GM23338 (cell line): ENCODE measurements around the gene DNAJC12. TPM values are rescaled to one million over a fixed set of nuclear protein-coding genes. Genes with fewer than 3 reads are reported as not detected.
A peak's percentile ranks its signal among the peaks of the same experiment; 100 is the strongest.

ENCODE experiments used
- ATAC-seq: fragments of 200-7000 bp; cut with Tn5 transposase; 3 replicates; pipeline ENCODE4 v1.9.1; 2020
- DNase-seq: peaks from one replicate; pipeline ENCODE4 v3.0.0-alpha.2; 2015; ENCODE audit warnings: low spot score
- H2AFZ ChIP-seq: fragments of 200-600 bp; sonication (generic); 2 replicates; pipeline ENCODE4 v1.8.0; 2016; ENCODE audit warnings: antibody characterized with exemption, mild to moderate bottlenecking, moderate library complexity
- H3F3A ChIP-seq: fragments of 200-600 bp; sonication (generic); replicated peaks from 2 replicates; pipeline ENCODE4 v1.8.0; 2017; ENCODE audit warnings: antibody characterized with exemption, mixed run types, low read depth
- H3K27ac ChIP-seq: fragments of 200-600 bp; sonication (generic); 2 replicates; pipeline ENCODE4 v1.6.1; 2016; ENCODE audit warnings: low read depth
- H3K27me3 ChIP-seq: fragments of 200-600 bp; sonication (generic); 2 replicates; pipeline ENCODE4 v1.8.0; 2016; ENCODE audit warnings: mild to moderate bottlenecking, mixed run types, moderate library complexity; ENCODE audit not compliant: insufficient read depth
- H3K36me3 ChIP-seq: fragments of 200-600 bp; sonication (generic); 2 replicates; pipeline ENCODE4 v1.8.0; 2016; ENCODE audit warnings: mild to moderate bottlenecking; ENCODE audit not compliant: insufficient read depth
- H3K4me1 ChIP-seq: fragments of 200-600 bp; sonication (generic); 2 replicates; pipeline ENCODE4 v1.8.0; 2016; ENCODE audit warnings: mild to moderate bottlenecking, moderate library complexity; ENCODE audit not compliant: insufficient read depth
- H3K4me2 ChIP-seq: fragments of 200-600 bp; sonication (generic); 2 replicates; pipeline ENCODE4 v1.7.1; 2017; ENCODE audit warnings: mixed run types
- H3K4me3 ChIP-seq: fragments of 200-600 bp; sonication (generic); 2 replicates; pipeline ENCODE4 v1.6.1; 2016; ENCODE audit warnings: mixed run types
- H3K79me2 ChIP-seq: fragments of 200-600 bp; sonication (generic); replicated peaks from 2 replicates; pipeline ENCODE4 v1.8.0; 2017; ENCODE audit warnings: mild to moderate bottlenecking; ENCODE audit not compliant: insufficient read depth
- H3K9me2 ChIP-seq: fragments of 200-600 bp; sonication (generic); 2 replicates; pipeline ENCODE4 v1.8.0; 2017; ENCODE audit not compliant: insufficient read depth
- H4K20me1 ChIP-seq: fragments of 200-600 bp; sonication (generic); replicated peaks from 2 replicates; pipeline ENCODE4 v1.8.0; 2017; ENCODE audit warnings: mild to moderate bottlenecking; ENCODE audit not compliant: insufficient read depth
- H3K27ac Mint-ChIP-seq: 2 replicates; pipeline ENCODE4 v1.8.0; 2020; ENCODE audit warnings: inconsistent platforms, mild to moderate bottlenecking, moderate library complexity, mixed read lengths
- H3K27me3 Mint-ChIP-seq: 3 replicates; pipeline ENCODE4 v1.8.0; 2022; ENCODE audit warnings: low read depth, mild to moderate bottlenecking, moderate library complexity, mixed read lengths, inconsistent platforms; ENCODE audit not compliant: insufficient read depth, poor library complexity
- H3K36me3 Mint-ChIP-seq: 3 replicates; pipeline ENCODE4 v1.8.0; 2021; ENCODE audit warnings: low read depth, mild to moderate bottlenecking, inconsistent platforms, moderate library complexity, mixed read lengths
- H3K4me1 Mint-ChIP-seq: 3 replicates; pipeline ENCODE4 v1.8.0; 2020; ENCODE audit warnings: mild to moderate bottlenecking, inconsistent platforms, mixed read lengths
- H3K4me3 Mint-ChIP-seq: 3 replicates; pipeline ENCODE4 v1.8.0; 2021; ENCODE audit warnings: moderate library complexity, mild to moderate bottlenecking, inconsistent platforms, mixed read lengths
- H3K9me3 Mint-ChIP-seq: 3 replicates; pipeline ENCODE4 v1.8.0; 2020; ENCODE audit warnings: moderate library complexity, mild to moderate bottlenecking, inconsistent platforms, mixed read lengths
- CREB1 ChIP-seq: fragments of 250-450 bp; sonication (Bioruptor Pico); IDR thresholded peaks from 2 replicates; pipeline ENCODE4 v1.5.0; 2020; ENCODE audit warnings: low read depth, mild to moderate bottlenecking, moderate library complexity
- EZH2 ChIP-seq: fragments of 200-600 bp; sonication (generic); IDR thresholded peaks from one replicate; pipeline ENCODE4 v1.8.0; 2017; ENCODE audit warnings: antibody characterized with exemption, mild to moderate bottlenecking, low read depth; ENCODE audit not compliant: unreplicated experiment
- JUNB ChIP-seq: IDR thresholded peaks from one replicate; pipeline ENCODE4 v1.6.1; 2016; ENCODE audit warnings: antibody characterized with exemption; ENCODE audit not compliant: unreplicated experiment
- POLR2AphosphoS5 ChIP-seq: IDR thresholded peaks from 2 replicates; pipeline ENCODE4 v1.6.1; 2016; ENCODE audit warnings: antibody characterized with exemption, low read depth
- STAT1 ChIP-seq: IDR thresholded peaks from one replicate; pipeline ENCODE4 v1.6.1; 2016; ENCODE audit warnings: antibody characterized with exemption; ENCODE audit not compliant: unreplicated experiment
- ZNF114 ChIP-seq: fragments of 250-450 bp; sonication (Bioruptor Pico); IDR thresholded peaks from 2 replicates; pipeline ENCODE4 v1.5.0; 2020; ENCODE audit warnings: mild to moderate bottlenecking, moderate library complexity
- ZNF331 ChIP-seq: fragments of 250-450 bp; sonication (Bioruptor Pico); IDR thresholded peaks from 2 replicates; pipeline ENCODE4 v1.5.0; 2020; ENCODE audit warnings: low read depth, mild to moderate bottlenecking, moderate library complexity
- long read RNA-seq: library from polyadenylated mRNA; unstranded; transcript quantifications from one replicate; pipeline ENCODE4 v2.0.0, GENCODE V29; 2020; ENCODE audit not compliant: unreplicated experiment
- polyA plus RNA-seq: library from polyadenylated mRNA; unstranded; fragments of >200 nt; fragmentation: Nextera tagmentation; extraction: Ambion mirVana; gene quantifications from 2 replicates; pipeline ENCODE4 v1.2.1, GENCODE V29; 2016
- total RNA-seq: library from RNA; depleted of rRNA; stranded (reverse); fragments of >200 nt; shearing (Covaris generic); gene quantifications from 2 replicates; pipeline ENCODE4 v1.2.3, GENCODE V29; 2014; rRNA removed
- TF ChIP-seq, protein P1 (sequence below): IDR thresholded peaks from 2 replicates; pipeline ENCODE4 v1.6.1; 2016; ENCODE audit warnings: antibody characterized with exemption
- TF ChIP-seq, protein P2 (sequence below): IDR thresholded peaks from one replicate; pipeline ENCODE4 v1.6.1; 2018; ENCODE audit warnings: antibody characterized with exemption; ENCODE audit not compliant: unreplicated experiment

Gene DNAJC12
- total RNA-seq (1.1 and 2.2 TPM in 2 replicates), polyA plus RNA-seq (4.5 and 5.7 TPM in 2 replicates)
- long read RNA-seq, partial matches to known transcripts: 1 of 1 reads
- long read RNA-seq, other reads (novel, unspliced or antisense): 0 of 1 reads

DNA sequence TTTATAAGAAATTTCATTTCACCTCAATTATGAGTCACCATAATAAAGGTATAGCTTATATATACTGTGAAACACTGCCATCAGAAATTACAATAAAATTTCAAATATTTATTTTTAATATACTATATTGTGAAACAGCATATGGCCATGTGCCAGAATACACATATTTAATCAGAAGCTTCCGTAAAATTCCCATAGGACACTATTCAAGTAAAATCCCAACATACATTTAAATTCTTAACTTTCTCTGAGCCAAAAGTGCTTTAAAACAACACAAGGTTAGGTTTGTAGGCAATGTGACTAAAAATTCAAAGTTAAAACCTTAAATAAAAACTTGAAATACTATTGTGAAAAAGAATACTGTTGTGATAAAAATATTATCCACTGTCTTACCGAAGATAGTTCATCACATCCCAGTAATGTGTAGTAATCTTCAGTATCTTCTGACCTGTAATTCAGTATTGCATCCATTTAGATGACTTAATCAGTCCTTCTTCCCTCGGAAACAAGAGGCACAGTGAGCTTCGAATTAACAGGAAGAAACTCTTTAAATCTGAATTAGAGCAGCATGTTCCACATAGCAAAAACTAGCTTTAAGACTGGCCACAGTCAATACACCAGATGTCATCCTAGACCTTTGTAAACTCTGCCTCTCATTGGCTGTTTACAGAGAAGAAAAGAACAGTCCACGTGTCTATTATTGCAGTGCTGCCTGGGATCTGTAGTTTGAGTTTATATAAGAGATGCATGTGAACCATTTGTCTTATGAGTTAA, at the start of gene DNAJC12:
Gene DNAJC12 (minus strand): TSS at position 648 of the 774 bp plus-strand sequence. CDS start 177 bp downstream, at position 471.
- Histone ChIP-seq H3K4me1 (no peaks in the 10 kb centered on the region; the same call in 1 of the 2 replicates), H2AFZ (peak within 1 kb of the TSS; percentile 50; the same call in 1 of the 2 replicates), H3K9me2 (no peaks in the 10 kb centered on the region), H3F3A (no peaks in the 10 kb centered on the region), H4K20me1 (no peaks in the 10 kb centered on the region), H3K27me3 (no peaks in the 10 kb centered on the region), H3K36me3 (no peaks in the 10 kb centered on the region), H3K4me3 (0 out of 2 replicates have a peak within 1 kb of the TSS, but pooled peaks have one; percentile 2), H3K79me2 (no peaks in the 10 kb centered on the region), H3K4me2 (no peak within 1 kb of the TSS), H3K27ac (no peak within 1 kb of the TSS)
- TF ChIP-seq, protein P1, sequence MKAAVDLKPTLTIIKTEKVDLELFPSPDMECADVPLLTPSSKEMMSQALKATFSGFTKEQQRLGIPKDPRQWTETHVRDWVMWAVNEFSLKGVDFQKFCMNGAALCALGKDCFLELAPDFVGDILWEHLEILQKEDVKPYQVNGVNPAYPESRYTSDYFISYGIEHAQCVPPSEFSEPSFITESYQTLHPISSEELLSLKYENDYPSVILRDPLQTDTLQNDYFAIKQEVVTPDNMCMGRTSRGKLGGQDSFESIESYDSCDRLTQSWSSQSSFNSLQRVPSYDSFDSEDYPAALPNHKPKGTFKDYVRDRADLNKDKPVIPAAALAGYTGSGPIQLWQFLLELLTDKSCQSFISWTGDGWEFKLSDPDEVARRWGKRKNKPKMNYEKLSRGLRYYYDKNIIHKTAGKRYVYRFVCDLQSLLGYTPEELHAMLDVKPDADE: no peak
- TF ChIP-seq POLR2AphosphoS5: no peak
- TF ChIP-seq ZNF114 (CRISPR knock-in tag): no peak
- no peak for TF ChIP-seq STAT1
- TF ChIP-seq EZH2: no peak
- TF ChIP-seq, protein P2, sequence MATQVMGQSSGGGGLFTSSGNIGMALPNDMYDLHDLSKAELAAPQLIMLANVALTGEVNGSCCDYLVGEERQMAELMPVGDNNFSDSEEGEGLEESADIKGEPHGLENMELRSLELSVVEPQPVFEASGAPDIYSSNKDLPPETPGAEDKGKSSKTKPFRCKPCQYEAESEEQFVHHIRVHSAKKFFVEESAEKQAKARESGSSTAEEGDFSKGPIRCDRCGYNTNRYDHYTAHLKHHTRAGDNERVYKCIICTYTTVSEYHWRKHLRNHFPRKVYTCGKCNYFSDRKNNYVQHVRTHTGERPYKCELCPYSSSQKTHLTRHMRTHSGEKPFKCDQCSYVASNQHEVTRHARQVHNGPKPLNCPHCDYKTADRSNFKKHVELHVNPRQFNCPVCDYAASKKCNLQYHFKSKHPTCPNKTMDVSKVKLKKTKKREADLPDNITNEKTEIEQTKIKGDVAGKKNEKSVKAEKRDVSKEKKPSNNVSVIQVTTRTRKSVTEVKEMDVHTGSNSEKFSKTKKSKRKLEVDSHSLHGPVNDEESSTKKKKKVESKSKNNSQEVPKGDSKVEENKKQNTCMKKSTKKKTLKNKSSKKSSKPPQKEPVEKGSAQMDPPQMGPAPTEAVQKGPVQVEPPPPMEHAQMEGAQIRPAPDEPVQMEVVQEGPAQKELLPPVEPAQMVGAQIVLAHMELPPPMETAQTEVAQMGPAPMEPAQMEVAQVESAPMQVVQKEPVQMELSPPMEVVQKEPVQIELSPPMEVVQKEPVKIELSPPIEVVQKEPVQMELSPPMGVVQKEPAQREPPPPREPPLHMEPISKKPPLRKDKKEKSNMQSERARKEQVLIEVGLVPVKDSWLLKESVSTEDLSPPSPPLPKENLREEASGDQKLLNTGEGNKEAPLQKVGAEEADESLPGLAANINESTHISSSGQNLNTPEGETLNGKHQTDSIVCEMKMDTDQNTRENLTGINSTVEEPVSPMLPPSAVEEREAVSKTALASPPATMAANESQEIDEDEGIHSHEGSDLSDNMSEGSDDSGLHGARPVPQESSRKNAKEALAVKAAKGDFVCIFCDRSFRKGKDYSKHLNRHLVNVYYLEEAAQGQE: no peak
- TF ChIP-seq JUNB: no peak
- TF ChIP-seq ZNF331 (CRISPR knock-in tag): no peak
- TF ChIP-seq CREB1 (CRISPR knock-in tag): no peak
- peak within 1 kb of the TSS; percentile 62 for H3K4me3 Mint-ChIP-seq
- peaks cover 7% of the 10 kb centered on the region; the same call in 1 of the 3 replicates for H3K36me3 Mint-ChIP-seq
- peaks cover 6% of the 10 kb centered on the region for H3K27me3 Mint-ChIP-seq
- DNase-seq (peak; percentile 65), ATAC-seq (peak; percentile 92)
- peaks cover 17% of the 10 kb centered on the region for H3K9me3 Mint-ChIP-seq
- H3K4me1 Mint-ChIP-seq: peaks cover 5% of the 10 kb centered on the region; the same call in 2 of the 3 replicates
- H3K27ac Mint-ChIP-seq: no peak within 1 kb of the TSS
